Measurements from ENCODE around the gene SLC38A3.

DNA sequence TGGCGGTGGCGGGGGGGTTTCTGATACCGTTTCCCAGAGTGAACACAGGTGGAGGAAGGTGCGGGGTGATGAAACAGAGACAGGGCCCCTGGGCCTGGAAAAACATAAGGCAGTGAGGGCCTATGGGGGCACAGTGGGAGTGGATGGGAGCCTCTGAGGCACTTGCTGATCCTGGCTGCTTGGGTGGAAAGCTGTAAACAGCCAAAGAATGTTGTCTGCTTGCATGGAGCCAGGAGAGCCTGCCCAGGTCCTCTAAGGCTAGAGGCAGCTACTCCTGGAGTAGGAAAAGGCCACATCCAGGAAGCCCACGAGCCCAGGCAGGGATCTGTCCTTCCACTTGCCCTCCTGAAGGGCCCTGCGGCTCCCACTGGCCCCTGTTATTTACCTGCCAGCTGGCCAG, 60.9 kb downstream of the SLC38A3 start:
- TF ChIP-seq ZBTB8A (IDR thresholded peaks at IDR 0.05; ENCODE audit: partially characterized antibody) (no peak), GABPB2 (CRISPR knock-in tag; conservative IDR thresholded peaks at IDR 0.05) (no peak)

Measured in K562 (cell line).